ENCODE data around the gene COL27A1. TPM values are rescaled to one million over a fixed set of nuclear protein-coding genes. Genes with fewer than 3 reads are reported as not detected.

The COL27A1 gene
- polyA plus RNA-seq, 2 of the 4 experiments (the other 2 are of a cell fraction): 6.9 to 20.6 TPM

DNA sequence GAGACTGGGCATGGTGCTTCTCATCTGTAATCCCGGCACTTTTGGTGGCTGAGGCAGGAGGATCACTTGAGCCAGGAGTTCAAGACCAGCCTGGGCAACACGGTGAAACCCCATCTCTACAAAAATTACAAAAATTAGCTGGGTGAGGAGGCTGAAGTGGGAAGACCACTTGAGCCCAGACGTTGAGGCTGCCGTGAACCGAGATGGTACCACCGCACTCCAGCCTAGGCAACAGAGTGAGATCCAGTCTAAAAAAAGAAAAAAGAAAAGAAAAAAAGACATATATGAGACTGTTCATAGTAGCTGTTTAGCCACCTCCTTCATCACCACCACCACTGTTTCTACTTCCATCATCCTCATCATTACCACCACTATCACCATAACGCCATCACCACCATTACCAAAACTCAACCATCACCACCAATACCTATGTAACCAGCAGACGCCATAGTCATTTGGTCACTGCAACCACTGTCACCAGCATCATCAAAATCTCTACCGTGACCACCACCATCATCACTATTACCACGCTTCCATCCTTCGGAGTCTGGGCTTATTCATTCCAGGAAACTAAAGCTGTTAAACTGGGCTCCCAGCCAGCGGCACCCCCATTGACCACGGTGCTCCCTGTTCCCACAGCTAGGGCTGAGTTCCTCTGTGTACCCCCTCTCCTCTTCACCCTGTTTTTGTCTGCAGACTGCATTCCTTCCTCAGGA lies 47.9 kb upstream of the COL27A1 start:
- TF ChIP-seq RFX5 (IDR thresholded peaks at IDR 0.05) (no peak), CBX8 (IDR thresholded peaks at IDR 0.05) (no peak), CEBPB (IDR thresholded peaks at IDR 0.05) (no peak), EP300 (IDR thresholded peaks at IDR 0.05) (no peak)
- Histone ChIP-seq H3K4me2 (no peak overlapping the region), H3K4me3 (no peak overlapping the region), H3K4me1 (peaks cover 36% of the 10 kb centered on the region), H3K27ac (peak overlapping the region in 1 of 2 experiments; percentile 49; a peak in 1 of 6 replicates), H3K9me3 (peaks cover 12% of the 10 kb centered on the region)
- no peak for FAIRE-seq
- ATAC-seq: peak in 1 of 2 experiments; percentile 30; a peak in 2 of 6 replicates
- no peak for DNase-seq (ENCODE audit: low read depth in 1 of 2, low spot score in 1 of 2)
- ChIA-PET POLR2A (interaction anchor here (1.0 kb wide), 2 partner anchors 25 to 48 kb away, joined by 3 read pairs; partner anchors contain the start of gene COL27A1), CTCF (interaction anchor here (0.7 to 6.7 kb wide), 62 partner anchors 8 to 714 kb away, joined by 3 to 216 read pairs (median 9); partner anchors contain the start of genes AMBP, COL27A1 and KIF12)
- 65% methylated on average over 13 of the region's 13 CpGs for WGBS (ENCODE audit: missing lambda C conversion rate)

DNA sequence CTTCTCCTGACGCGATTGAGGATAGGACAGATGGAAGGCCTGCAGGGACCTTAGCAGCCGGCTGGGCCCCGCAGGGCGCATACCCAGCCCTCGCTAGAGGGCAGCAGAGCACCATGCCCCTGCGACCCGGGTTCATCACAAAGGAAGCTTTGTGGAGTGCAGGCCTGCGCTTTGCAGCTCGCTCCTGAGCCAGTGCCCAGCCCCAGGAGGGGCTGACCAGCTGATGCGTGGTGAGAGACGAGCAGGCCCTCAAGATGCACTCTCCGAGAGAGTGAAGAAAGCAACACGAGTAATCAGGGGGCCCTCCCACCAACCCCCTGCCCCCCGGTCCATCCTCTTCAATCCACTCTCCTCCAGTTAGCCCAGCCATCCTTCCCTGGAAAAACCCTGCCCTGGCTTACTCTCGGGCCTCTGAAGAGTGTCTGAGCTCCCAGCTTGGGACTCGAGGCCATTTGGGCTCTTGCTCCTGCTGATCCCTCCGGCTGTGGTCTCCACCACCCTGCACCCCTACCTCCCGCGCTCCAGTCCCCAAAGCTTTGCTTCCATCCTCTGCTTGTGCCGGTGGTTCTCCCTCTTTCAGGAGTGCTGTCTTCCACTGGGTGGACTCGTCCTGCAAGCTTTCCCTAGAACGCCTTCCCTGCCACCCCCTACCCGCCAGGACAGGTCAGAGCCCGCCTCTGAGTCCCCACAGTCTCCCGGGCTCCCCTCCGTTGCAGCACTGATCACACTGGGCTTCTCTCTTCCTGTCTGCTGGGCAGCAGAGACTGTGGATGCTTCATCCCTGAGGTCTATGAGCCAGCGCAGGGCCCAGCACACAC lies 47.1 kb upstream of the COL27A1 start:
- ATAC-seq: peak; percentile 97 to 99
- no peak overlapping the region for H3K4me2 ChIP-seq
- peak; percentile 83 to 91 for DNase-seq (ENCODE audit: low read depth in 1 of 2, low spot score in 1 of 2)
- peaks cover 38% of the 10 kb centered on the region for H3K4me1 ChIP-seq
- no peak for FAIRE-seq
- no peak overlapping the region for H3K4me3 ChIP-seq
- TF ChIP-seq SMC3 (IDR thresholded peaks at IDR 0.05): peak; percentile 94
- peak; percentile 35; the same call in 1 of the 2 replicates for TF ChIP-seq MAX (IDR thresholded peaks at IDR 0.05)
- peak; percentile 92 for TF ChIP-seq CTCF (IDR thresholded peaks at IDR 0.05)
- TF ChIP-seq, protein P1, sequence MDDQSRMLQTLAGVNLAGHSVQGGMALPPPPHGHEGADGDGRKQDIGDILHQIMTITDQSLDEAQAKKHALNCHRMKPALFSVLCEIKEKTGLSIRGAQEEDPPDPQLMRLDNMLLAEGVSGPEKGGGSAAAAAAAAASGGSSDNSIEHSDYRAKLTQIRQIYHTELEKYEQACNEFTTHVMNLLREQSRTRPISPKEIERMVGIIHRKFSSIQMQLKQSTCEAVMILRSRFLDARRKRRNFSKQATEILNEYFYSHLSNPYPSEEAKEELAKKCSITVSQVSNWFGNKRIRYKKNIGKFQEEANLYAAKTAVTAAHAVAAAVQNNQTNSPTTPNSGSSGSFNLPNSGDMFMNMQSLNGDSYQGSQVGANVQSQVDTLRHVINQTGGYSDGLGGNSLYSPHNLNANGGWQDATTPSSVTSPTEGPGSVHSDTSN (IDR thresholded peaks at IDR 0.05): no peak
- TF ChIP-seq RAD21 (conservative IDR thresholded peaks at IDR 0.05 in 1 of 2, IDR thresholded peaks at IDR 0.05 in 1 of 2): peak; percentile 97
- no peak for TF ChIP-seq CHD4 (IDR thresholded peaks at IDR 0.05; ENCODE audit: borderline replicate concordance)
- TF ChIP-seq EHMT2 (IDR thresholded peaks at IDR 0.05; ENCODE audit: low read depth): no peak
- no peak for TF ChIP-seq HOXB13 (CRISPR knock-in tag; IDR thresholded peaks at IDR 0.05; ENCODE audit: low read depth)
- TF ChIP-seq FOSB (CRISPR knock-in tag; IDR thresholded peaks at IDR 0.05): no peak
- WGBS (ENCODE audit: missing lambda C conversion rate): 46% methylated on average over 23 of the region's 28 CpGs
- ChIA-PET POLR2A (interaction anchor here (1.0 kb wide), 2 partner anchors 25 to 47 kb away, joined by 3 read pairs; partner anchors contain the start of gene COL27A1), CTCF (interaction anchor here (0.6 to 6.7 kb wide), 81 partner anchors 9 to 733 kb away, joined by 3 to 216 read pairs (median 6); partner anchors contain the start of genes AMBP, COL27A1 and KIF12)
- peaks cover 5% of the 10 kb centered on the region for H3K9me3 ChIP-seq
- peak overlapping the region; percentile 39 to 73; a peak in 5 of 6 replicates for H3K27ac ChIP-seq

GRCh38 chr9:114109124-114109523 lies 46.2 kb upstream of the COL27A1 start:
- FAIRE-seq (no peak), DNase-seq (ENCODE audit: low read depth in 1 of 2, low spot score in 1 of 2) (no peak), ATAC-seq (no peak)
- Histone ChIP-seq H3K4me2 (no peak overlapping the region), H3K4me3 (no peak overlapping the region), H3K4me1 (peaks cover 42% of the 10 kb centered on the region), H3K9me3 (no peaks in the 10 kb centered on the region; the same call in 2 of the 3 replicates), H3K27ac (peak overlapping the region; percentile 39 to 73; a peak in 3 of 6 replicates)
- POLR2A ChIA-PET: no interaction called here
- WGBS (ENCODE audit: missing lambda C conversion rate): 89% methylated on average over 6 of the region's 6 CpGs
- CTCF ChIA-PET: interaction anchor here (0.6 to 6.7 kb wide), 39 partner anchors 9 to 451 kb away, joined by 3 to 216 read pairs (median 15); partner anchors contain the start of genes AMBP, COL27A1 and KIF12
- no peak for TF ChIP-seq SREBF2 (IDR thresholded peaks at IDR 0.05)
- no peak for TF ChIP-seq BHLHE40 (IDR thresholded peaks at IDR 0.05; ENCODE audit: low read depth, low read length)
- TF ChIP-seq KDM5A (IDR thresholded peaks at IDR 0.05): no peak
- no peak for TF ChIP-seq REST (IDR thresholded peaks at IDR 0.05)
- TF ChIP-seq, protein P2, sequence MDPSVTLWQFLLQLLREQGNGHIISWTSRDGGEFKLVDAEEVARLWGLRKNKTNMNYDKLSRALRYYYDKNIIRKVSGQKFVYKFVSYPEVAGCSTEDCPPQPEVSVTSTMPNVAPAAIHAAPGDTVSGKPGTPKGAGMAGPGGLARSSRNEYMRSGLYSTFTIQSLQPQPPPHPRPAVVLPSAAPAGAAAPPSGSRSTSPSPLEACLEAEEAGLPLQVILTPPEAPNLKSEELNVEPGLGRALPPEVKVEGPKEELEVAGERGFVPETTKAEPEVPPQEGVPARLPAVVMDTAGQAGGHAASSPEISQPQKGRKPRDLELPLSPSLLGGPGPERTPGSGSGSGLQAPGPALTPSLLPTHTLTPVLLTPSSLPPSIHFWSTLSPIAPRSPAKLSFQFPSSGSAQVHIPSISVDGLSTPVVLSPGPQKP (IDR thresholded peaks at IDR 0.05; ENCODE audit: low read depth, low read length): no peak
- no peak for TF ChIP-seq EHF (CRISPR knock-in tag; IDR thresholded peaks at IDR 0.05)
- no peak for TF ChIP-seq E2F6 (IDR thresholded peaks at IDR 0.05; ENCODE audit: borderline replicate concordance, low read depth)
- no peak for TF ChIP-seq CBX2 (IDR thresholded peaks at IDR 0.05; ENCODE audit: borderline replicate concordance, low read depth)
- no peak for TF ChIP-seq NR3C1 (IDR thresholded peaks at IDR 0.05)

Measured in A549 (cell line).